GM19035 (cell line): ENCODE results near the gene USP17L15.
"Not testable (repeated sequence)": the region's sequence is repeated elsewhere in the genome, so short reads cannot be mapped to it uniquely, and the experiment has no call there.

Experiments
- ATAC-seq: cut with Tn5 transposase; IDR thresholded peaks from one replicate; pipeline ENCODE4 v1.9.1; 2021; ENCODE audit not compliant: unreplicated experiment

USP17L15 gene, protein sequence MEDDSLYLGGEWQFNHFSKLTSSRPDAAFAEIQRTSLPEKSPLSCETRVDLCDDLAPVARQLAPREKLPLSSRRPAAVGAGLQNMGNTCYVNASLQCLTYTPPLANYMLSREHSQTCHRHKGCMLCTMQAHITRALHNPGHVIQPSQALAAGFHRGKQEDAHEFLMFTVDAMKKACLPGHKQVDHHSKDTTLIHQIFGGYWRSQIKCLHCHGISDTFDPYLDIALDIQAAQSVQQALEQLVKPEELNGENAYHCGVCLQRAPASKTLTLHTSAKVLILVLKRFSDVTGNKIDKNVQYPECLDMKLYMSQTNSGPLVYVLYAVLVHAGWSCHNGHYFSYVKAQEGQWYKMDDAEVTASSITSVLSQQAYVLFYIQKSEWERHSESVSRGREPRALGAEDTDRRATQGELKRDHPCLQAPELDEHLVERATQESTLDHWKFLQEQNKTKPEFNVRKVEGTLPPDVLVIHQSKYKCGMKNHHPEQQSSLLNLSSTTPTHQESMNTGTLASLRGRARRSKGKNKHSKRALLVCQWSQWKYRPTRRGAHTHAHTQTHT

DNA sequence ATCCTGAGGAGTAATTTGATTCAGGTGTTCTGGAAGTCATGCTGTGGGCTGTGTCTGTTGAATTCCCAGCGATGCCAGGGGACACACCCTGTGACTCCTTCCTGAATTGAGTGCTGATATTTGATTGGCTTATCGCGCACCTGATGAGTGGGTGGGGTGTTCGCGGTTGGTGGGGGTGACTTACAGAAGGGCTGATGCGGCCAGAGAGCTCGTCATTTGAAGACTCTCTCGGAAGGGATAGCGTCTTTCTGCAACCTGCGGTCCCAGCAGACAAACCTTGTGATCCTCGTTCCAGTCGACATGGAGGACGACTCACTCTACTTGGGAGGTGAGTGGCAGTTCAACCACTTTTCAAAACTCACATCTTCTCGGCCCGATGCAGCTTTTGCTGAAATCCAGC is at the start of gene USP17L15:
Gene USP17L15 (plus strand): TSS at position 301 of the 400 bp plus-strand sequence. CDS start 0 bp downstream, at position 301.
- not testable (repeated sequence) for ATAC-seq

DNA sequence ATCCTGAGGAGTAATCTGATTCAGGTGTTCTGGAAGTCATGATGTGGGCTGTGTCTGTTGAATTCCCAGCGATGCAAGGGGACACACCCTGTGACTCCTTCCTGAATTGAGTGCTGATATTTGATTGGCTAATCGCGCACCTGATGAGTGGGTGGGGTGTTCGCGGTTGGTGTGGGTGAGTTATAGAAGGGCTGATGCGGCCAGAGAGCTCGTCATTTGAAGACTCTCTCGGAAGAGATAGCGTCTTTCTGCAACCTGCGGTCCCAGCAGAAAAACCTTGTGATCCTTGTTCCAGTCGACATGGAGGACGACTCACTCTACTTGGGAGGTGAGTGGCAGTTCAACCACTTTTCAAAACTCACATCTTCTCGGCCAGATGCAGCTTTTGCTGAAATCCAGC is 23.8 kb upstream of the USP17L15 start, which contains the start of gene USP17L10:
Gene USP17L10 (plus strand): TSS at position 301 of the 400 bp plus-strand sequence. CDS start 0 bp downstream, at position 301.
- not testable (repeated sequence) for ATAC-seq

DNA sequence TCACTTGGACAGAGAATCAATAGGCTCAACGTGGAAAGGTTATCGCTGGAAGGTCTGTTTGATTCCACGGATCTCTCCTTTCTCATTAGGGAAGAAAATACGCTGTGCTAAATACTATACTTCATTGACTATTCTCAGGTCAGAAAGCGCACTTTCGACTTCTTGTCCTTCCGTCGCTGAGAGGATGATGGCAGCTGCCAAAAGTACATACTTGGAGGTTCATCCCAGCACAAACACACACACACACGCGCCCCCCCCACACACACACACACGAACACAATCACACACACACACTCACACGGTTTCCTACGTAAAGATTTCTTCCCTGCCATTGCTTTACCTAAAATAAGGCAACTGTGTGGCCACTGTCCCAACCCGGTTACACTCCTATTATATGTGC is 19.5 kb upstream of the USP17L15 start:
- not testable (repeated sequence) for ATAC-seq

DNA sequence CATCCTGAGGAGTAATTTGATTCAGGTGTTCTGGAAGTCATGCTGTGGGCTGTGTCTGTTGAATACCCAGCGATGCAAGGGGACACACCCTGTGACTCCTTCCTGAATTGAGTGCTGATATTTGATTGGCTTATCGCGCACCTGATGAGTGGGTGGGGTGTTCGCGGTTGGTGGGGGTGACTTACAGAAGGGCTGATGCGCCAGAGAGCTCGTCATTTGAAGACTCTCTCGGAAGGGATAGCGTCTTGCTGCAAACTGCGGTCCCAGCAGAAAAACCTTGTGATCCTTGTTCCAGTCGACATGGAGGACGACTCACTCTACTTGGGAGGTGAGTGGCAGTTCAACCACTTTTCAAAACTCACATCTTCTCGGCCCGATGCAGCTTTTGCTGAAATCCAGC is 19.1 kb upstream of the USP17L15 start, which contains the start of gene USP17L11:
Gene USP17L11 (plus strand): TSS at position 301 of the 400 bp plus-strand sequence. CDS start 0 bp downstream, at position 301.
- ATAC-seq, result not testable (repeated sequence)

DNA sequence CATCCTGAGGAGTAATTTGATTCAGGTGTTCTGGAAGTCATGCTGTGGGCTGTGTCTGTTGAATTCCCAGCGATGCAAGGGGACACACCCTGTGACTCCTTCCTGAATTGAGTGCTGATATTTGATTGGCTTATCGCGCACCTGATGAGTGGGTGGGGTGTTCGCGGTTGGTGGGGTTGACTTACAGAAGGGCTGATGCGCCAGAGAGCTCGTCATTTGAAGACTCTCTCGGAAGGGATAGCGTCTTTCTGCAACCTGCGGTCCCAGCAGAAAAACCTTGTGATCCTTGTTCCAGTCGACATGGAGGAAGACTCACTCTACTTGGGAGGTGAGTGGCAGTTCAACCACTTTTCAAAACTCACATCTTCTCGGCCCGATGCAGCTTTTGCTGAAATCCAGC is 14.3 kb upstream of the USP17L15 start, which contains the start of gene USP17L12:
Gene USP17L12 (plus strand): TSS at position 301 of the 400 bp plus-strand sequence. CDS start 0 bp downstream, at position 301.
- ATAC-seq, result not testable (repeated sequence)

DNA sequence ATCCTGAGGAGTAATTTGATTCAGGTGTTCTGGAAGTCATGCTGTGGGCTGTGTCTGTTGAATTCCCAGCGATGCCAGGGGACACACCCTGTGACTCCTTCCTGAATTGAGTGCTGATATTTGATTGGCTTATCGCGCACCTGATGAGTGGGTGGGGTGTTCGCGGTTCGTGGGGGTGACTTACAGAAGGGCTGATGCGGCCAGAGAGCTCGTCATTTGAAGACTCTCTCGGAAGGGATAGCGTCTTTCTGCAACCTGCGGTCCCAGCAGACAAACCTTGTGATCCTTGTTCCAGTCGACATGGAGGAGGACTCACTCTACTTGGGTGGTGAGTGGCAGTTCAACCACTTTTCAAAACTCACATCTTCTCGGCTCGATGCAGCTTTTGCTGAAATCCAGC is 9.6 kb upstream of the USP17L15 start, which contains the start of gene USP17L13:
Gene USP17L13 (plus strand): TSS at position 301 of the 400 bp plus-strand sequence. CDS start 0 bp downstream, at position 301.
- ATAC-seq, result not testable (repeated sequence)

DNA sequence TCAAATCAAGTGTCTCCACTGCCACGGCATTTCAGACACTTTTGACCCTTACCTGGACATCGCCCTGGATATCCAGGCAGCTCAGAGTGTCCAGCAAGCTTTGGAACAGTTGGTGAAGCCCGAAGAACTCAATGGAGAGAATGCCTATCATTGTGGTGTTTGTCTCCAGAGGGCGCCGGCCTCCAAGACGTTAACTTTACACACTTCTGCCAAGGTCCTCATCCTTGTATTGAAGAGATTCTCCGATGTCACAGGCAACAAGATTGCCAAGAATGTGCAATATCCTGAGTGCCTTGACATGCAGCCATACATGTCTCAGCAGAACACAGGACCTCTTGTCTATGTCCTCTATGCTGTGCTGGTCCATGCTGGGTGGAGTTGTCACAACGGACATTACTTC is 3.9 kb upstream of the USP17L15 start:
- not testable (repeated sequence) for ATAC-seq

DNA sequence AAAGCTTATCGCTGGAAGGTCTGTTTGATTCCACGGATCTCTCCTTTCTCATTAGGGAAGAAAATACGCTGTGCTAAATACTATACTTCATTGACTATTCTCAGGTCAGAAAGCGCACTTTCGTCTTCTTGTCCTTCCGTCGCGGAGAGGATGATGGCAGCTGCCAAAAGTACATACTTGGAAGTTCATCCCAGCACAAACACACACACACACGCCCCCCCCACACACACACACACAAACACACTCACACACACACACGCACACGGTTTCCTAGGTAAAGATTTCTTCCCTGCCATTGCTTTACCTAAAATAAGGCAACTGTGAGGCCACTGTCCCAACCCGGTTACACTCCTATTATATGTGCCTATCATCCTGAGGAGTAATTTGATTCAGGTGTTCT is 4.3 kb downstream of the USP17L15 start:
- not testable (repeated sequence) for ATAC-seq

DNA sequence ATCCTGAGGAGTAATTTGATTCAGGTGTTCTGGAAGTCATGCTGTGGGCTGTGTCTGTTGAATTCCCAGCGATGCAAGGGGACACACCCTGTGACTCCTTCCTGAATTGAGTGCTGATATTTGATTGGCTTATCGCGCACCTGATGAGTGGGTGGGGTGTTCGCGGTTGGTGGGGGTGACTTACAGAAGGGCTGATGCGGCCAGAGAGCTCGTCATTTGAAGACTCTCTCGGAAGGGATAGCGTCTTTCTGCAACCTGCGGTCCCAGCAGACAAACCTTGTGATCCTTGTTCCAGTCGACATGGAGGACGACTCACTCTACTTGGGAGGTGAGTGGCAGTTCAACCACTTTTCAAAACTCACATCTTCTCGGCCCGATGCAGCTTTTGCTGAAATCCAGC is 9.4 kb downstream of the USP17L15 start, which contains the start of gene USP17L17:
Gene USP17L17 (plus strand): TSS at position 301 of the 400 bp plus-strand sequence. CDS start 0 bp downstream, at position 301.
- ATAC-seq, result not testable (repeated sequence)

DNA sequence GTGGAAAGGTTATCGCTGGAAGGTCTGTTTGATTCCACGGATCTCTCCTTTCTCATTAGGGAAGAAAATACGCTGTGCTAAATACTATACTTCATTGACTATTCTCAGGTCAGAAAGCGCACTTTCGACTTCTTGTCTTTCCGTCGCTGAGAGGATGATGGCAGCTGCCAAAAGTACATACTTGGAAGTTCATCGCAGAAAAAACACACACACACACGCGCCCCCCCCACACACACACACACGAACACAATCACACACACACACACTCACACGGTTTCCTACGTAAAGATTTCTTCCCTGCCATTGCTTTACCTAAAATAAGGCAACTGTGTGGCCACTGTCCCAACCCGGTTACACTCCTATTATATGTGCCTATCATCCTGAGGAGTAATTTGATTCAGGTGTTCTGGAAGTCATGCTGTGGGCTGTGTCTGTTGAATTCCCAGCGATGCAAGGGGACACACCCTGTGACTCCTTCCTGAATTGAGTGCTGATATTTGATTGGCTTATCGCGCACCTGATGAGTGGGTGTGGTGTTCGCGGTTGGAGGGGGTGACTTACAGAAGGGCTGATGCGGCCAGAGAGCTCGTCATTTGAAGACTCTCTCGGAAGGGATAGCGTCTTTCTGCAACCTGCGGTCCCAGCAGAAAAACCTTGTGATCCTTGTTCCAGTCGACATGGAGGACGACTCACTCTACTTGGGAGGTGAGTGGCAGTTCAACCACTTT is 13.9 kb downstream of the USP17L15 start, which contains the start of gene USP17L18:
Gene USP17L18 (plus strand): TSS at position 678 of the 728 bp plus-strand sequence. CDS start 0 bp downstream, at position 678.
- not testable (repeated sequence) for ATAC-seq

DNA sequence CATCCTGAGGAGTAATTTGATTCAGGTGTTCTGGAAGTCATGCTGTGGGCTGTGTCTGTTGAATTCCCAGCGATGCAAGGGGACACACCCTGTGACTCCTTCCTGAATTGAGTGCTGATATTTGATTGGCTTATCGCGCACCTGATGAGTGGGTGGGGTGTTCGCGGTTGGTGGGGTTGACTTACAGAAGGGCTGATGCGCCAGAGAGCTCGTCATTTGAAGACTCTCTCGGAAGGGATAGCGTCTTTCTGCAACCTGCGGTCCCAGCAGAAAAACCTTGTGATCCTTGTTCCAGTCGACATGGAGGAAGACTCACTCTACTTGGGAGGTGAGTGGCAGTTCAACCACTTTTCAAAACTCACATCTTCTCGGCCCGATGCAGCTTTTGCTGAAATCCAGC is 18.9 kb downstream of the USP17L15 start, which contains the start of gene USP17L19:
Gene USP17L19 (plus strand): TSS at position 301 of the 400 bp plus-strand sequence. CDS start 0 bp downstream, at position 301.
- ATAC-seq, result not testable (repeated sequence)

DNA sequence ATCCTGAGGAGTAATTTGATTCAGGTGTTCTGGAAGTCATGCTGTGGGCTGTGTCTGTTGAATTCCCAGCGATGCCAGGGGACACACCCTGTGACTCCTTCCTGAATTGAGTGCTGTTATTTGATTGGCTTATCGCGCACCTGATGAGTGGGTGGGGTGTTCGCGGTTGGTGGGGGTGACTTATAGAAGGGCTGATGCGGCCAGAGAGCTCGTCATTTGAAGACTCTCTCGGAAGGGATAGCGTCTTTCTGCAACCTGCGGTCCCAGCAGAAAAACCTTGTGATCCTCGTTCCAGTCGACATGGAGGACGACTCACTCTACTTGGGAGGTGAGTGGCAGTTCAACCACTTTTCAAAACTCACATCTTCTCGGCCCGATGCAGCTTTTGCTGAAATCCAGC is 23.6 kb downstream of the USP17L15 start, which contains the start of gene USP17L20:
Gene USP17L20 (plus strand): TSS at position 301 of the 400 bp plus-strand sequence. CDS start 0 bp downstream, at position 301.
- ATAC-seq, result not testable (repeated sequence)

DNA sequence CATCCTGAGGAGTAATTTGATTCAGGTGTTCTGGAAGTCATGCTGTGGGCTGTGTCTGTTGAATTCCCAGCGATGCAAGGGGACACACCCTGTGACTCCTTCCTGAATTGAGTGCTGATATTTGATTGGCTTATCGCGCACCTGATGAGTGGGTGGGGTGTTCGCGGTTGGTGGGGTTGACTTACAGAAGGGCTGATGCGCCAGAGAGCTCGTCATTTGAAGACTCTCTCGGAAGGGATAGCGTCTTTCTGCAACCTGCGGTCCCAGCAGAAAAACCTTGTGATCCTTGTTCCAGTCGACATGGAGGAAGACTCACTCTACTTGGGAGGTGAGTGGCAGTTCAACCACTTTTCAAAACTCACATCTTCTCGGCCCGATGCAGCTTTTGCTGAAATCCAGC is 28.4 kb downstream of the USP17L15 start, which contains the start of gene USP17L21:
Gene USP17L21 (plus strand): TSS at position 301 of the 400 bp plus-strand sequence. CDS start 0 bp downstream, at position 301.
- not testable (repeated sequence) for ATAC-seq

DNA sequence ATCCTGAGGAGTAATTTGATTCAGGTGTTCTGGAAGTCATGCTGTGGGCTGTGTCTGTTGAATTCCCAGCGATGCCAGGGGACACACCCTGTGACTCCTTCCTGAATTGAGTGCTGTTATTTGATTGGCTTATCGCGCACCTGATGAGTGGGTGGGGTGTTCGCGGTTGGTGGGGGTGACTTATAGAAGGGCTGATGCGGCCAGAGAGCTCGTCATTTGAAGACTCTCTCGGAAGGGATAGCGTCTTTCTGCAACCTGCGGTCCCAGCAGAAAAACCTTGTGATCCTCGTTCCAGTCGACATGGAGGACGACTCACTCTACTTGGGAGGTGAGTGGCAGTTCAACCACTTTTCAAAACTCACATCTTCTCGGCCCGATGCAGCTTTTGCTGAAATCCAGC is 33.1 kb downstream of the USP17L15 start, which contains the start of gene USP17L22:
Gene USP17L22 (plus strand): TSS at position 301 of the 400 bp plus-strand sequence. CDS start 0 bp downstream, at position 301.
- ATAC-seq, result not testable (repeated sequence)

DNA sequence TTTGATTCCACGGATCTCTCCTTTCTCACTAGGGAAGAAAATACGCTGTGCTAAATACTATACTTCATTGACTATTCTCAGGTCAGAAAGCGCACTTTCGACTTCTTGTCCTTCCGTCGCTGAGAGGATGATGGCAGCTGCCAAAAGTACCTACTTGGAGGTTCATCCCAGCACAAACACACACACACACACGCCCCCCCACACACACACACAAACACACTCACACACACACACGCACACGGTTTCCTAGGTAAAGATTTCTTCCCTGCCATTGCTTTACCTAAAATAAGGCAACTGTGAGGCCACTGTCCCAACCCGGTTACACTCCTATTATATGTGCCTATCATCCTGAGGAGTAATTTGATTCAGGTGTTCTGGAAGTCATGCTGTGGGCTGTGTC is 37.5 kb downstream of the USP17L15 start:
- not testable (repeated sequence) for ATAC-seq
